HG03571 (cell line): ENCODE data around the gene XPA.
"Not testable (repeated sequence)": the region's sequence is repeated elsewhere in the genome, so short reads cannot be mapped to it uniquely, and the experiment has no call there.

ENCODE experiments used
- ATAC-seq: cut with Tn5 transposase; IDR thresholded peaks from one replicate; pipeline ENCODE4 v1.9.1; 2021; ENCODE audit not compliant: unreplicated experiment

XPA gene

GRCh38 chr9:97696803-97697601 is at the start of gene XPA:
Gene XPA (minus strand): TSS chr9:97697340. CDS start chr9:97697292, 48 bp downstream.
- peak; percentile 85 for ATAC-seq

- ATAC-seq: no peak
These were observed 47.9 kb upstream of the XPA start for GRCh38 chr9:97744710-97745708.

GRCh38 chr9:97744025-97744424 is 46.9 kb upstream of the XPA start:
- not testable (repeated sequence) for ATAC-seq

GRCh38 chr9:97742545-97742944 is 45.4 kb upstream of the XPA start:
- no peak for ATAC-seq

GRCh38 chr9:97741947-97742346 is 44.8 kb upstream of the XPA start:
- no peak for ATAC-seq

GRCh38 chr9:97740848-97741821 is 44.0 kb upstream of the XPA start:
- no peak for ATAC-seq

GRCh38 chr9:97737429-97737828 is 40.3 kb upstream of the XPA start:
- ATAC-seq: no peak

- no peak for ATAC-seq
These were observed 38.0 kb upstream of the XPA start for GRCh38 chr9:97735070-97735600.

- no peak for ATAC-seq
These were observed 29.6 kb upstream of the XPA start for GRCh38 chr9:97726716-97727115.

GRCh38 chr9:97723819-97724218 is 26.7 kb upstream of the XPA start:
- no peak for ATAC-seq

GRCh38 chr9:97722331-97722730 is 25.2 kb upstream of the XPA start:
- ATAC-seq: no peak

- no peak for ATAC-seq
These were observed 24.3 kb upstream of the XPA start for GRCh38 chr9:97721396-97721795.

- no peak for ATAC-seq
These were observed 20.7 kb upstream of the XPA start for GRCh38 chr9:97717866-97718265.

GRCh38 chr9:97714435-97714834 is 17.3 kb upstream of the XPA start:
- ATAC-seq: no peak

- ATAC-seq: no peak
These were observed 14.1 kb upstream of the XPA start for GRCh38 chr9:97711223-97711626.

- ATAC-seq: no peak
These were observed 13.4 kb upstream of the XPA start for GRCh38 chr9:97710356-97711222.

GRCh38 chr9:97706246-97706645 is 9.1 kb upstream of the XPA start:
- no peak for ATAC-seq

GRCh38 chr9:97705354-97705950 is 8.3 kb upstream of the XPA start:
- ATAC-seq: no peak

GRCh38 chr9:97704851-97705250 is 7.7 kb upstream of the XPA start:
- ATAC-seq: no peak
